ENCODE results near the gene KIR2DL1.
"Not testable (repeated sequence)": the region's sequence is repeated elsewhere in the genome, so short reads cannot be mapped to it uniquely, and the experiment has no call there.

The KIR2DL1 gene

DNA sequence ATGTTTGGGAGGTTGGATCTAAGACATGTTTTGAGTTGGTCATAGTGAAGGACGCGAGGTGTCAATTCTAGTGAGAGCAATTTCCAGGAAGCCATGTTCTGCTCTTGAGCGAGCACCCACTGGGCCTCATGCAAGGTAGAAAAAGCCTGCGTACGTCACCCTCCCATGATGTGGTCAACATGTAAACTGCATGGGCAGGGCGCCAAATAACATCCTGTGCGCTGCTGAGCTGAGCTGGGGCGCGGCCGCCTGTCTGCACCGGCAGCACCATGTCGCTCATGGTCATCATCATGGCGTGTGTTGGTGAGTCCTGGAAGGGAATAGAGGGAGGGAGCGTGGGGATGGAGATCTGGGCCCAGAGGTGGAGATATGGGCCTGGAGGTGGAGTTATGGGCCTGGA, 62.9 kb downstream of the KIR2DL1 start, which contains the start of gene KIR2DS4:
Gene KIR2DS4, plus strand, starts transcription at position 181 of the 400 bp plus-strand sequence.
- TF ChIP-seq TCF12, CREB1 (IDR thresholded peaks at IDR 0.05; ENCODE audit: low read depth): not testable (repeated sequence)
- TF ChIP-seq, protein P1, sequence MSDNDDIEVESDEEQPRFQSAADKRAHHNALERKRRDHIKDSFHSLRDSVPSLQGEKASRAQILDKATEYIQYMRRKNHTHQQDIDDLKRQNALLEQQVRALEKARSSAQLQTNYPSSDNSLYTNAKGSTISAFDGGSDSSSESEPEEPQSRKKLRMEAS (IDR thresholded peaks at IDR 0.05) = not testable (repeated sequence)
